HEK293T (cell line): ENCODE results near the gene PDF.

Experiments used
- BHLHE40 ChIP-seq: fragments of 450-650 bp; IDR thresholded peaks from 2 replicates; pipeline ENCODE4 v1.6.1; 2016; ENCODE audit warnings: mild to moderate bottlenecking, moderate library complexity, borderline replicate concordance
- FOXA1 ChIP-seq: fragments of 450-650 bp; IDR thresholded peaks from 2 replicates; pipeline ENCODE4 v1.6.1; 2016; ENCODE audit warnings: mild to moderate bottlenecking
- FOXK2 ChIP-seq: fragments of 450-650 bp; IDR thresholded peaks from 2 replicates; pipeline ENCODE4 v1.6.1; 2016; ENCODE audit warnings: mild to moderate bottlenecking
- FOXM1 ChIP-seq: fragments of 450-650 bp; IDR thresholded peaks from 2 replicates; pipeline ENCODE4 v1.6.1; 2017; ENCODE audit warnings: mild to moderate bottlenecking, borderline replicate concordance
- PKNOX1 ChIP-seq: fragments of 450-650 bp; IDR thresholded peaks from 2 replicates; pipeline ENCODE4 v1.6.1; 2016
- SP1 ChIP-seq: fragments of 450-650 bp; IDR thresholded peaks from 2 replicates; pipeline ENCODE4 v1.6.1; 2017
- TARDBP ChIP-seq: fragments of 450-650 bp; IDR thresholded peaks from 2 replicates; pipeline ENCODE4 v1.6.1; 2016
- ZNF384 ChIP-seq: fragments of 450-650 bp; IDR thresholded peaks from 2 replicates; pipeline ENCODE4 v1.6.1; 2016

- no peak for TF ChIP-seq FOXK2
- TF ChIP-seq SP1: no peak
- TF ChIP-seq PKNOX1: no peak
- TF ChIP-seq BHLHE40: no peak
- TF ChIP-seq FOXA1: no peak
- no peak for TF ChIP-seq FOXM1
- TF ChIP-seq TARDBP: no peak
- no peak for TF ChIP-seq ZNF384
Measured at GRCh38 chr16:69283851-69284250, 46.5 kb downstream of the PDF start.
